HepG2 (cell line): ENCODE data around the gene BEST2. TPM values are rescaled to one million over a fixed set of nuclear protein-coding genes. Genes with fewer than 3 reads are reported as not detected.

Experiments used
- BORCS8-MEF2B ChIP-seq: sonication (generic); formaldehyde crosslinking; IDR thresholded peaks from 2 replicates; pipeline ENCODE4 v1.8.0; 2022; ENCODE audit warnings: mild to moderate bottlenecking, missing genetic modification reagents
- HIVEP1 ChIP-seq: sonication (generic); formaldehyde crosslinking; IDR thresholded peaks from 2 replicates; pipeline ENCODE4 v1.4.0; 2020; ENCODE audit warnings: mild to moderate bottlenecking, missing genetic modification reagents
- MAF1 ChIP-seq: sonication (generic); formaldehyde crosslinking; IDR thresholded peaks from 2 replicates; pipeline ENCODE4 v1.5.0; 2020; ENCODE audit warnings: missing genetic modification reagents, borderline replicate concordance
- MAFF ChIP-seq: IDR thresholded peaks from 2 replicates; pipeline ENCODE4 v1.6.1; 2011; ENCODE audit warnings: low read depth, low read length, improper control_type of control experiment
- NCOA2 ChIP-seq: sonication (generic); formaldehyde crosslinking; IDR thresholded peaks from 2 replicates; pipeline ENCODE4 v1.8.0; 2022; ENCODE audit warnings: inconsistent platforms
- NR2F1 ChIP-seq, 2 experiments: fragments of 450-650 bp in 1 of 2; formaldehyde crosslinking in 1 of 2; IDR thresholded peaks; 2 replicates each; pipeline versions ENCODE4 v1.5.0 to v1.6.1; 2016 to 2020; ENCODE audit warnings: mild to moderate bottlenecking in 1 of 2, missing compliant biosample characterization in 1 of 2, missing genetic modification reagents in 1 of 2, moderate library complexity in 1 of 2
- PLRG1 ChIP-seq: fragments of 450-650 bp; conservative IDR thresholded peaks from 2 replicates; pipeline ENCODE4 v1.6.1; 2016
- ZFP1 ChIP-seq: IDR thresholded peaks from 2 replicates; pipeline ENCODE4 v1.6.1; 2016
- ZFP36 ChIP-seq: fragments of 150-350 bp; IDR thresholded peaks from 2 replicates; pipeline ENCODE4 v1.6.1; 2018; ENCODE audit warnings: borderline replicate concordance, low read length, low read depth; ENCODE audit not compliant: partially characterized antibody
- ZFP36L1 ChIP-seq: sonication (generic); formaldehyde crosslinking; IDR thresholded peaks from 2 replicates; pipeline ENCODE4 v1.8.0; 2022; ENCODE audit warnings: mild to moderate bottlenecking, missing genetic modification reagents, moderate library complexity
- ZNF337 ChIP-seq: sonication (generic); formaldehyde crosslinking; IDR thresholded peaks from 2 replicates; pipeline ENCODE4 v1.5.1; 2020; ENCODE audit warnings: missing genetic modification reagents, low read depth, mild to moderate bottlenecking, borderline replicate concordance
- ZNF460 ChIP-seq: sonication (generic); formaldehyde crosslinking; IDR thresholded peaks from 2 replicates; pipeline ENCODE4 v1.5.1; 2020; ENCODE audit warnings: missing genetic modification reagents, mild to moderate bottlenecking, borderline replicate concordance
- ZNF615 ChIP-seq: sonication (generic); formaldehyde crosslinking; IDR thresholded peaks from 2 replicates; pipeline ENCODE4 v1.5.0; 2020; ENCODE audit warnings: mild to moderate bottlenecking, missing genetic modification reagents, borderline replicate concordance
- ZNF713 ChIP-seq: sonication (generic); formaldehyde crosslinking; IDR thresholded peaks from 2 replicates; pipeline ENCODE4 v1.4.0; 2020; ENCODE audit warnings: mild to moderate bottlenecking, missing genetic modification reagents
- ZNF792 ChIP-seq: IDR thresholded peaks from 2 replicates; pipeline ENCODE4 v1.6.1; 2016
- ZSCAN9 ChIP-seq: IDR thresholded peaks from 2 replicates; pipeline ENCODE4 v1.6.1; 2016; ENCODE audit warnings: borderline replicate concordance
- polyA plus RNA-seq, 8 experiments: library from polyadenylated mRNA; depleted of rRNA in 3 of 8; stranded (reverse) in 7 of 8; unstranded in 1 of 8; fragments of >200 nt; fragmentation: Illumina TruSeq in 4 of 8; extraction: Trizol in 4 of 8; gene quantifications; 2 replicates each; pipeline versions ENCODE4 v1.2.1 to v1.2.3, GENCODE V29; 2011 to 2016; ENCODE audit warnings: low read depth in 4 of 8, missing spikeins in 1 of 8, mixed read lengths in 1 of 8; ENCODE audit not compliant: insufficient read depth in 1 of 8
- total RNA-seq, 5 experiments: library from RNA; depleted of rRNA; stranded (reverse); fragments of >200 nt; fragmentation: Illumina TruSeq; extraction: Trizol; gene quantifications; 2 replicates each; pipeline ENCODE4 v1.2.3, GENCODE V29; 2016; ENCODE audit warnings: low read depth in 1 of 5
- TF ChIP-seq, protein P1 (sequence below): sonication (generic); formaldehyde crosslinking; IDR thresholded peaks from 2 replicates; pipeline ENCODE4 v1.5.0; 2020; ENCODE audit warnings: missing genetic modification reagents, mild to moderate bottlenecking, borderline replicate concordance
- TF ChIP-seq, protein P2 (sequence below): sonication (generic); formaldehyde crosslinking; IDR thresholded peaks from 2 replicates; pipeline ENCODE4 v1.5.0; 2020; ENCODE audit warnings: mild to moderate bottlenecking, missing genetic modification reagents, borderline replicate concordance
- TF ChIP-seq, protein P3 (sequence below): sonication (generic); formaldehyde crosslinking; IDR thresholded peaks from 2 replicates; pipeline ENCODE4 v1.8.0; 2022; ENCODE audit warnings: missing genetic modification reagents, mild to moderate bottlenecking, moderate library complexity, borderline replicate concordance
- TF ChIP-seq, protein P4 (sequence below): sonication (generic); formaldehyde crosslinking; IDR thresholded peaks from 2 replicates; pipeline ENCODE4 v1.5.0; 2020; ENCODE audit warnings: mild to moderate bottlenecking, low read depth, missing genetic modification reagents, borderline replicate concordance
- TF ChIP-seq, protein P5 (sequence below): sonication (generic); formaldehyde crosslinking; IDR thresholded peaks from 2 replicates; pipeline ENCODE4 v1.8.0; 2022; ENCODE audit warnings: mild to moderate bottlenecking, missing genetic modification reagents
- TF ChIP-seq, protein P6 (sequence below): sonication (generic); formaldehyde crosslinking; IDR thresholded peaks from 2 replicates; pipeline ENCODE4 v1.5.0; 2020; ENCODE audit warnings: missing genetic modification reagents, mild to moderate bottlenecking, borderline replicate concordance

Gene BEST2
- total and polyA plus RNA-seq, 2 of the 13 experiments (the other 11 are each of a cell fraction or from before 2014, with no cell fraction given): not detected

DNA sequence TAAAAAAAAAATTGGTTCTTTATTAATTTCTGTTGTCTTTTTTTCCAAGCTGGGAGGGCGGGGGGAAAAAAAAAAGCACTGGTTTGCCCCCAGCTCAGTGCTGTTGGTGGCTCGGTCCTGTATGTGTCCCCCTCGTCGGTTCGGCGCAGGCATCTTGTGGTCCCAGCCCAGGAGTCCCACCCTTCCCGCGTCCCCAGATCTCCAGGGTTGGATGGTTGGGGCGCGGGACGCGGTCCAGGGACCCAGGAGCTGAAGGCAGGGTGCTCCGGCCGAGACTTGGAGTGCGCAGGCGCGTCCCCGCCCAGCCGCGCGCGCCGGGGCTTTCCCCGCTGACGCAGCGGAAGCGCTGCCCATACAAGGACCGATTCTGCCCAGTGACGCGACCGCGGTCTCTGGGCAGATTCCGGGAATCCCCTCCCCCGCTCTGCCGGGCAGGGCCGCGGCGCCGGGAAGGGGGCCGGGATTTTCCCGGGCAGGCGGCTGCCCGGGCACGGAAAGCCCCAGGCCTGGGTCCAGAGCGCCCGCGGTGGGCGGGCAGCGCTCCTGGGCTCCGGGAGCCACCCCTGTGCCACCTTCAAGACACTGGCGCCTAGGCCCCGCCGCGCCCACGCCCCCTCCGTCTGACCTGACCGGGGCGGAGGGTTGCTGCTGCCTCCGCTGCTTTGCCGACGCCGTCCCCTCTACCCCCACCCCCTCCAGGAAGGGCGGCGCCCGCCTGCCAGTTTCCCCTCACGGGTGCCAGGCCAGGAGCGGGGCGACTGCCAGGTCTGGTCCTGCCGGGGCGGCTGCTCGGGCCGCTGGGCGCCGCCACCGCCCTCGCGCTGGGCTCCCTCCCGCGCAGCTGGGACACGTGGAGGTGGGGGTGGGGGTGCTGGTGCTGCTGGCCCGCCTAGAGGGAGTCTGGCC, 42.0 kb downstream of the BEST2 start (continued):
- TF ChIP-seq, protein P1, sequence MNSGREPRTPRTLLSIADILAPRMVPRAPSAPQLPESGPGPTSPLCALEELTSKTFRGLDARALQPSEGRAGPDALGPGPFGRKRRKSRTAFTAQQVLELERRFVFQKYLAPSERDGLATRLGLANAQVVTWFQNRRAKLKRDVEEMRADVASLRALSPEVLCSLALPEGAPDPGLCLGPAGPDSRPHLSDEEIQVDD (CRISPR knock-in tag): no peak
- TF ChIP-seq, protein P2, sequence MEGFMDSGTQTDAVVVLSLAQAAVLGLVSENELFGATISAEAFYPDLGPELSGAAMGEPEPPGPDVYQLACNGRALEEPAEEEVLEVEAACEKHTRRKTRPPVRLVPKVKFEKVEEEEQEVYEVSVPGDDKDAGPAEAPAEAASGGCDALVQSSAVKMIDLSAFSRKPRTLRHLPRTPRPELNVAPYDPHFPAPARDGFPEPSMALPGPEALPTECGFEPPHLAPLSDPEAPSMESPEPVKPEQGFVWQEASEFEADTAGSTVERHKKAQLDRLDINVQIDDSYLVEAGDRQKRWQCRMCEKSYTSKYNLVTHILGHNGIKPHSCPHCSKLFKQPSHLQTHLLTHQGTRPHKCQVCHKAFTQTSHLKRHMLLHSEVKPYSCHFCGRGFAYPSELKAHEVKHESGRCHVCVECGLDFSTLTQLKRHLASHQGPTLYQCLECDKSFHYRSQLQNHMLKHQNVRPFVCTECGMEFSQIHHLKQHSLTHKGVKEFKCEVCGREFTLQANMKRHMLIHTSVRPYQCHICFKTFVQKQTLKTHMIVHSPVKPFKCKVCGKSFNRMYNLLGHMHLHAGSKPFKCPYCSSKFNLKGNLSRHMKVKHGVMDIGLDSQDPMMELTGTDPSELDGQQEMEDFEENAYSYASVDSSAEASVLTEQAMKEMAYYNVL (CRISPR knock-in tag): no peak
- TF ChIP-seq, protein P3, sequence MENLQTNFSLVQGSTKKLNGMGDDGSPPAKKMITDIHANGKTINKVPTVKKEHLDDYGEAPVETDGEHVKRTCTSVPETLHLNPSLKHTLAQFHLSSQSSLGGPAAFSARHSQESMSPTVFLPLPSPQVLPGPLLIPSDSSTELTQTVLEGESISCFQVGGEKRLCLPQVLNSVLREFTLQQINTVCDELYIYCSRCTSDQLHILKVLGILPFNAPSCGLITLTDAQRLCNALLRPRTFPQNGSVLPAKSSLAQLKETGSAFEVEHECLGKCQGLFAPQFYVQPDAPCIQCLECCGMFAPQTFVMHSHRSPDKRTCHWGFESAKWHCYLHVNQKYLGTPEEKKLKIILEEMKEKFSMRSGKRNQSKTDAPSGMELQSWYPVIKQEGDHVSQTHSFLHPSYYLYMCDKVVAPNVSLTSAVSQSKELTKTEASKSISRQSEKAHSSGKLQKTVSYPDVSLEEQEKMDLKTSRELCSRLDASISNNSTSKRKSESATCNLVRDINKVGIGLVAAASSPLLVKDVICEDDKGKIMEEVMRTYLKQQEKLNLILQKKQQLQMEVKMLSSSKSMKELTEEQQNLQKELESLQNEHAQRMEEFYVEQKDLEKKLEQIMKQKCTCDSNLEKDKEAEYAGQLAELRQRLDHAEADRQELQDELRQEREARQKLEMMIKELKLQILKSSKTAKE: peak; percentile 34; the same call in 1 of the 2 replicates
- TF ChIP-seq PLRG1: no peak
- peak; percentile 41; the same call in 1 of the 2 replicates for TF ChIP-seq ZSCAN9 (CRISPR knock-in tag)
- no peak for TF ChIP-seq ZFP1 (CRISPR knock-in tag)
- TF ChIP-seq, protein P4, sequence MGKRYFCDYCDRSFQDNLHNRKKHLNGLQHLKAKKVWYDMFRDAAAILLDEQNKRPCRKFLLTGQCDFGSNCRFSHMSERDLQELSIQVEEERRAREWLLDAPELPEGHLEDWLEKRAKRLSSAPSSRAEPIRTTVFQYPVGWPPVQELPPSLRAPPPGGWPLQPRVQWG (CRISPR knock-in tag): no peak
- no peak for TF ChIP-seq MAF1 (CRISPR knock-in tag)
- no peak for TF ChIP-seq NR2F1 (CRISPR knock-in tag; IDR thresholded peaks at IDR 0.05)
- peak; percentile 66 for TF ChIP-seq NCOA2
- no peak for TF ChIP-seq MAFF
- peak; percentile 54 for TF ChIP-seq ZFP36
- TF ChIP-seq ZNF713 (CRISPR knock-in tag): 0 out of 2 replicates have a peak, but pooled peaks have one; percentile 32
- TF ChIP-seq, protein P5, sequence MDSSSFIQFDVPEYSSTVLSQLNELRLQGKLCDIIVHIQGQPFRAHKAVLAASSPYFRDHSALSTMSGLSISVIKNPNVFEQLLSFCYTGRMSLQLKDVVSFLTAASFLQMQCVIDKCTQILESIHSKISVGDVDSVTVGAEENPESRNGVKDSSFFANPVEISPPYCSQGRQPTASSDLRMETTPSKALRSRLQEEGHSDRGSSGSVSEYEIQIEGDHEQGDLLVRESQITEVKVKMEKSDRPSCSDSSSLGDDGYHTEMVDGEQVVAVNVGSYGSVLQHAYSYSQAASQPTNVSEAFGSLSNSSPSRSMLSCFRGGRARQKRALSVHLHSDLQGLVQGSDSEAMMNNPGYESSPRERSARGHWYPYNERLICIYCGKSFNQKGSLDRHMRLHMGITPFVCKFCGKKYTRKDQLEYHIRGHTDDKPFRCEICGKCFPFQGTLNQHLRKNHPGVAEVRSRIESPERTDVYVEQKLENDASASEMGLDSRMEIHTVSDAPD (CRISPR knock-in tag): no peak
- no peak for TF ChIP-seq ZNF792 (CRISPR knock-in tag)
- no peak for TF ChIP-seq ZFP36L1 (CRISPR knock-in tag)
- TF ChIP-seq, protein P6, sequence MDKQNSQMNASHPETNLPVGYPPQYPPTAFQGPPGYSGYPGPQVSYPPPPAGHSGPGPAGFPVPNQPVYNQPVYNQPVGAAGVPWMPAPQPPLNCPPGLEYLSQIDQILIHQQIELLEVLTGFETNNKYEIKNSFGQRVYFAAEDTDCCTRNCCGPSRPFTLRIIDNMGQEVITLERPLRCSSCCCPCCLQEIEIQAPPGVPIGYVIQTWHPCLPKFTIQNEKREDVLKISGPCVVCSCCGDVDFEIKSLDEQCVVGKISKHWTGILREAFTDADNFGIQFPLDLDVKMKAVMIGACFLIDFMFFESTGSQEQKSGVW: no peak
- no peak for TF ChIP-seq ZNF460 (CRISPR knock-in tag)
- TF ChIP-seq ZNF337: no peak
- TF ChIP-seq ZNF615 (CRISPR knock-in tag): no peak
- TF ChIP-seq BORCS8-MEF2B (CRISPR knock-in tag): no peak
- TF ChIP-seq HIVEP1 (CRISPR knock-in tag): peak; percentile 100
